Endothelial cell of umbilical vein (primary cell): ENCODE measurements around the gene TSPAN17. TPM values are rescaled to one million over a fixed set of nuclear protein-coding genes. Genes with fewer than 3 reads are reported as not detected.

Source experiments
- BruUV-seq: library from RNA; stranded (reverse); fragments of 400-500 nt; replicated peaks from 2 replicates; lab custom pipeline; 2021; lab: Mats Ljungman, UMichigan
- CTCF ChIA-PET: fragments of 300-600, 350-600 bp; sonication (Branson Sonifier 250); formaldehyde crosslinking; loops from one replicate; lab custom pipeline; 2021; ENCODE audit warnings: antibody characterized with exemption, inconsistent platforms; lab: Charles Lee
- POLR2A ChIA-PET: fragments of 300-600, 350-600 bp; sonication (Branson Sonifier 250); formaldehyde crosslinking; loops from one replicate; lab custom pipeline; 2021; ENCODE audit warnings: antibody characterized with exemption, inconsistent platforms; lab: Charles Lee
- DNase-seq: peaks from one replicate; pipeline ENCODE4 v3.0.0-alpha.2; 2011; ENCODE audit warnings: low read depth, low spot score
- FAIRE-seq: peaks from 2 replicates; lab custom pipeline; 2011; peaks lifted over from hg19 to GRCh38; lab: Jason Lieb, UNC
- H2AFZ ChIP-seq: 2 replicates; pipeline ENCODE4 v1.6.0; 2012; ENCODE audit warnings: low read depth, low read length, control low read depth, inconsistent platforms
- H3K27ac ChIP-seq: 2 replicates; pipeline ENCODE4 v1.5.1; 2011; ENCODE audit warnings: low read depth, mild to moderate bottlenecking, control low read depth, low read length, moderate library complexity; ENCODE audit not compliant: insufficient read depth
- H3K27me3 ChIP-seq, 2 experiments: 2 replicates each; pipeline versions ENCODE4 v1.6.0 to v1.6.1; 2011; ENCODE audit warnings: low read length in 2 of 2, mixed read lengths in 1 of 2; ENCODE audit not compliant: control insufficient read depth in 2 of 2, insufficient read depth in 2 of 2
- H3K36me3 ChIP-seq, 2 experiments: 2 replicates in 1 of 2; 3 replicates in 1 of 2; pipeline ENCODE4 v1.5.1; 2011; ENCODE audit warnings: low read length in 2 of 2, mild to moderate bottlenecking in 1 of 2, moderate library complexity in 1 of 2; ENCODE audit not compliant: control insufficient read depth in 2 of 2, insufficient read depth in 2 of 2; ENCODE audit errors: extremely low read depth in 1 of 2
- H3K4me1 ChIP-seq: 3 replicates; pipeline ENCODE4 v1.5.1; 2011; ENCODE audit warnings: mild to moderate bottlenecking, low read length; ENCODE audit not compliant: control insufficient read depth, insufficient read depth; ENCODE audit errors: extremely low read depth
- H3K4me2 ChIP-seq: 2 replicates; pipeline ENCODE4 v1.6.1; 2011; ENCODE audit warnings: low read length, control low read depth, mixed read lengths; ENCODE audit not compliant: insufficient read depth
- H3K4me3 ChIP-seq, 3 experiments: fragments of 200-600 bp in 1 of 3; sonication (generic), shearing (Covaris generic) in 1 of 3; replicated peaks in 1 of 3; 2 replicates each; pipeline ENCODE4 v1.5.1; 2011 to 2016; ENCODE audit warnings: control low read depth in 3 of 3, low read length in 3 of 3, mild to moderate bottlenecking in 2 of 3, inconsistent platforms in 1 of 3, low read depth in 1 of 3, moderate library complexity in 1 of 3; ENCODE audit not compliant: insufficient read depth in 1 of 3
- H3K79me2 ChIP-seq: 2 replicates; pipeline ENCODE4 v1.6.0; 2012; ENCODE audit warnings: low read length, inconsistent platforms; ENCODE audit not compliant: control insufficient read depth, insufficient read depth
- H3K9ac ChIP-seq: replicated peaks from 2 replicates; pipeline ENCODE3; 2011; ENCODE audit warnings: low read length, control low read depth; ENCODE audit not compliant: insufficient read depth; ENCODE audit errors: extremely low read depth
- H3K9me1 ChIP-seq: replicated peaks from 3 replicates; pipeline ENCODE4 v1.6.0; 2011; ENCODE audit warnings: mild to moderate bottlenecking, low read length; ENCODE audit not compliant: control insufficient read depth, insufficient read depth; ENCODE audit errors: extremely low read depth
- H3K9me3 ChIP-seq: replicated peaks from 2 replicates; pipeline ENCODE4 v1.5.1; 2012; ENCODE audit warnings: low read length, inconsistent platforms; ENCODE audit not compliant: control insufficient read depth, insufficient read depth
- H4K20me1 ChIP-seq: replicated peaks from 2 replicates; pipeline ENCODE3; 2011; ENCODE audit warnings: mild to moderate bottlenecking, low read length; ENCODE audit not compliant: control insufficient read depth, insufficient read depth; ENCODE audit errors: extremely low read depth
- CTCF ChIP-seq, 2 donors: IDR thresholded peaks; 1 replicate in 1 of 2; 2 replicates in 1 of 2; pipeline ENCODE4 v1.5.1; 2011; ENCODE audit warnings: low read length in 2 of 2, mild to moderate bottlenecking in 2 of 2, moderate library complexity in 2 of 2, control low read depth in 1 of 2, inconsistent platforms in 1 of 2, low read depth in 1 of 2; ENCODE audit not compliant: insufficient read depth in 1 of 2; ENCODE audit errors: extremely low read depth in 1 of 2
- EZH2 ChIP-seq: IDR thresholded peaks from 2 replicates; pipeline ENCODE4 v1.6.1; 2012; ENCODE audit warnings: borderline replicate concordance, low read depth, mild to moderate bottlenecking, moderate library complexity, low read length, inconsistent platforms; ENCODE audit not compliant: severe bottlenecking
- GATA2 ChIP-seq: IDR thresholded peaks from 2 replicates; pipeline ENCODE4 v1.7.0; 2011; ENCODE audit warnings: low read depth, mild to moderate bottlenecking, moderate library complexity, mixed read lengths, low read length; ENCODE audit not compliant: insufficient read length, insufficient read depth
- POLR2AphosphoS5 ChIP-seq: IDR thresholded peaks from 2 replicates; pipeline ENCODE4 v1.6.1; 2012; ENCODE audit warnings: low read depth, mild to moderate bottlenecking, control low read depth, low read length, moderate library complexity; ENCODE audit not compliant: insufficient read depth
- dilution Hi-C: fragments of 300-500 bp; cut with MboI; formaldehyde crosslinking; loops from one replicate; pipeline ENCODE4 v1.15.0; 2019; ENCODE audit warnings: low sequenced_read_pairs; ENCODE audit not compliant: extremely low pct_ligation_motif_present
- intact Hi-C: fragments of 100-400 bp; cut with micrococcal nuclease; formaldehyde crosslinking; loops from one replicate; pipeline ENCODE4 v1.10.0; 2022
- polyA plus RNA-seq, 4 experiments: library from polyadenylated mRNA; depleted of rRNA in 3 of 4; stranded (reverse) in 3 of 4; unstranded in 1 of 4; fragments of >200 nt; gene quantifications; 2 replicates each; pipeline versions ENCODE4 v1.2.1 to v1.2.3, GENCODE V29; 2011 to 2012; ENCODE audit warnings: missing spikeins in 1 of 4
- total RNA-seq: library from RNA; stranded (reverse); gene quantifications from 2 replicates; pipeline ENCODE4 v1.2.3, GENCODE V29; 2021

Gene TSPAN17
- total and polyA plus RNA-seq, 2 donors (not counting 3 experiments of a cell fraction or from before 2014, with no cell fraction given) = 55.9 to 73.3 TPM

- CTCF ChIA-PET = interaction anchor here (1.2 kb wide), 1 partner anchor 46 kb away, joined by 3 read pairs; no protein-coding TSS in a partner anchor
- H3K4me3 ChIP-seq = no peak overlapping the region
- H3K9me3 ChIP-seq = no peaks in the 10 kb centered on the region
- DNase-seq = no peak
- no peak overlapping the region for H3K4me2 ChIP-seq
- intact Hi-C loops (loop anchor here (1.0 to 10.0 kb wide), 6 partner anchors 11 to 231 kb away; partner anchors contain the start of genes EIF4E1B, FAF2, HIGD2A and NOP16), dilution Hi-C loops (no loop called here)
- peak in 1 of 2 donors; percentile 3 for TF ChIP-seq CTCF (IDR thresholded peaks at IDR 0.05; ENCODE audit: extremely low read depth in 1 of 2, insufficient read depth in 1 of 2, low read depth in 1 of 2, low read length in 2 of 2)
- TF ChIP-seq GATA2 = no peak
- TF ChIP-seq POLR2AphosphoS5 = no peak
- TF ChIP-seq EZH2 = peak; percentile 94
- no peaks in the 10 kb centered on the region for H3K9me1 ChIP-seq
- peak overlapping the region; percentile 24 for H2AFZ ChIP-seq
- no peak overlapping the region for H3K9ac ChIP-seq
- no peaks in the 10 kb centered on the region for H4K20me1 ChIP-seq
- no peaks in the 10 kb centered on the region for H3K36me3 ChIP-seq
- H3K27me3 ChIP-seq = peaks cover 31% of the 10 kb centered on the region in 2 experiments
- BruUV-seq = no TSS peak
- no peak overlapping the region for H3K27ac ChIP-seq
- peaks cover 18% of the 10 kb centered on the region for H3K4me1 ChIP-seq
- H3K79me2 ChIP-seq = no peaks in the 10 kb centered on the region
- POLR2A ChIA-PET = interaction anchor here (0.6 kb wide), 1 partner anchor 71 kb away, joined by 7 read pairs; the partner anchor contains the start of gene CDHR2
- no peak for FAIRE-seq
These were observed 27.5 kb upstream of the TSPAN17 start for GRCh38 chr5:176619569-176620332.
